ENCODE measurements around the gene PDIK1L.
A peak's percentile ranks its signal among the peaks of the same experiment; 100 is the strongest.

PDIK1L gene

GRCh38 chr1:26158271-26158907 is 46.8 kb downstream of the PDIK1L start:
- DNase-seq: no peak

DNA sequence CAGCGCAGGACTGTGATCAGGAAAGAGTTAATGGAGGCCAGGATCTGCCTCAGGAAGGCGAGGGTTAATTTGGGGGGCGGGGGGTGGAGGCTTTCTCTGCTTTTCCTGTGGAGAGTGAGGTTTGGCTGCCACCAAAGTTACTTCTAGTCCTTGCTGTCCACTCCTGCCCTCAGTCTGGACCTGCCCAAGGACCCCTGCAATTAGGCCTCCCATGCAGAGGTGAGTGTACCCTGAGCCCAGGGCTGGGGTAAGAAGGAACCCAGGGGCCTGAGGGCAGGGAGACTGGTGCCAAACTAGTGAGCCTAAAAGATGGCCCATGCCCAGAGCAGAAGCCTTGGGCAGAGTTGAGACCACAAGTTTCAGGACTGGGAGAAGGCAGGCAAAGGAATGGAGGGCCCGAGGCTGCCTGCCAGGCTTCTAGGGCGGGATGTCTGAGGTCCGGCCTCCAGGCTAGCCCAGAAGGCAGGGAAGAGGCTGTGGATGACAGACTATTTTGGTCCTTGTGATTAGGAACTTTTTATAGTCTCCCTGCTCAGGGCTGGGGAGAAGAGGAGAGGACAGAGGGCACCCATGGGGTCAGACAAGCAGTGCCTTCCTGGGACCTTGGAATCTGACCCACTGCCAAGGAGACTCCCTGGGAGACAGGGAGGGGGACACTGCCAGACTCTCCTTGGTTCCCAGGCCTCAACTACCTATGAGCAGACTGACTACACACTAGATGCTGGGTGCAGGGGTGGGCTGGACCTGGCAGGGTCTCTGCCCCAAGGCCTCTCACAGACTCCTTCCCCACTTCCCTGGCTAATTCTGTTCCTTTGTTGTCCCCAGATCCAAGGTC is 47.5 kb downstream of the PDIK1L start, which contains the start of gene FAM110D:
Gene FAM110D (plus strand): TSS at position 172 of the 835 bp plus-strand sequence. CDS start 2,213 bp downstream, outside the sequence.
- DNase-seq: no peak

DNA sequence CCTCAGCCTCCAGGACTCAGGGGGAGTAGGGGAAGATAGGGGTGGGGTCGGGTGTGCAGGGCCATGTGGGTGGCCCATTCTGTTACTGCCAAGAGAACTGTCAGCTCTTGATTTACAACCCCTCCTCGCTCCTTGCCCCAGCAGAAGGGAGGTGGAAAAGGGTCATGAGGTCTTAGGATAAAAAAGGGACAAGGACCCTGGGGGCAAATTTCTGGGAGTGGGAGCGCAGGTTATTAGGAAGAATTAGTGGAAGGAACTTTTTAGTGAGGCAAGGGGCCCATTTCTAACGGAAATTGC is 48.1 kb downstream of the PDIK1L start:
- DNase-seq: no peak

GRCh38 chr1:26160527-26161414 is 49.1 kb downstream of the PDIK1L start:
- no peak for DNase-seq

GRCh38 chr1:26161415-26162219 is 50.0 kb downstream of the PDIK1L start:
- no peak for DNase-seq

- DNase-seq: no peak
These were observed 50.6 kb downstream of the PDIK1L start for GRCh38 chr1:26162220-26162709.

DNA sequence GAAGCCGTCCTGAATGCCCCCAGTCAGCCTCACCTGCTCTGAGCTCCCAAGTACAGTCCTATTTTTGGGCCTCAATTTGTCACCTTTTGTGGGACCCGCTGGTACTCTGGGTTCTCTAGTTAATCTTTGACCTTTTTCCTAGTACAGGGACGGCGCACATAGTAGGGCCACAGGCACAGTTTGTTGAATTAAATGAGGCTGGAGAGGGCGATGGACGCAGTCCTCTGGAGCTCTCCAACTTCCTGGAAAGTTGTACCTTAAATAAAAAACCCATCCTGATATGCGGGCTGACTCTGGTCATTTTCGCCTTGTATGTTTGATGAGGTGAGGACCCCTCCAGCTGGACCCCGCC is 52.0 kb downstream of the PDIK1L start:
- DNase-seq: no peak

DNA sequence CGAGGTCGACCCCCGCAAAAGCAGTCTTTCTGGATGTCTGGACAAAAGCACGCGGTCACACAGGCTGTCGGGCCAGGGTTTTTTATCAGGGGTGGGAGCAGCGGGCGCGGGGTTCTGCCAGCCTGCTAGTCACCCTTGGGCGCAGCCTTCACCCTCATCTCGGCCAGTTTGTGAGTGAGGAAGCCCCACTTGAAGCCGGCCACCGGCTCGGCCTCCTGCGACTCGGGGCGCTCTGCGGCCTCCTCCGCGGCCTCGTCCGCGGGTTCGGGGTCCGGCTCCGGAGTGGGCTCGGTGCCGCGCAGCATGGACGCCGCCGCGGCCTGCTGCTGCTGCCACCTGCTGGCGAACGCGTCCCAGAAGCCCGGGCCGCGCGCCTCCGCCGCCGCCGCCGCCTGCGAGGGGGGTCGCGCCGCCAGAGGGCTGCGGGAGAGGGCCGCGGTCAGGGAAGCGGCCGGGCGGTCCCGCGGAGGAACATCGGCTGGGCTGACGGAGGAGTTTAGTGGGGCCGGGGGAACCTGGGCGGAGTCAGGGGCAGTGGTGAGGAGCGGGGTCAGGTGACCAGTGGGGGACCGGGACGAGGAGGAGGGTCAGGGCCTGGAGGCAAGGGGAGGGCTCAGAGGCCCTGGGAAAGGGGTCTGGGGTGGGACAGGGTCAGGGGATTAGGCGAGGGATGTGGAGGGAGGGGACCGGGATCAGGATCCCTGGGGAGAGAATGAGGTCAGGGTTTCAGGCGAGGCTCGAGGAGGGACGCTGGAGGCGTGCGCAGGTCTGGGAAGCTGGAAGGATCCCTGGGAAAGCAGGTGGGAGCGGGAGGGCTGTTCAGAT is 52.6 kb downstream of the PDIK1L start:
- no peak for DNase-seq

DNA sequence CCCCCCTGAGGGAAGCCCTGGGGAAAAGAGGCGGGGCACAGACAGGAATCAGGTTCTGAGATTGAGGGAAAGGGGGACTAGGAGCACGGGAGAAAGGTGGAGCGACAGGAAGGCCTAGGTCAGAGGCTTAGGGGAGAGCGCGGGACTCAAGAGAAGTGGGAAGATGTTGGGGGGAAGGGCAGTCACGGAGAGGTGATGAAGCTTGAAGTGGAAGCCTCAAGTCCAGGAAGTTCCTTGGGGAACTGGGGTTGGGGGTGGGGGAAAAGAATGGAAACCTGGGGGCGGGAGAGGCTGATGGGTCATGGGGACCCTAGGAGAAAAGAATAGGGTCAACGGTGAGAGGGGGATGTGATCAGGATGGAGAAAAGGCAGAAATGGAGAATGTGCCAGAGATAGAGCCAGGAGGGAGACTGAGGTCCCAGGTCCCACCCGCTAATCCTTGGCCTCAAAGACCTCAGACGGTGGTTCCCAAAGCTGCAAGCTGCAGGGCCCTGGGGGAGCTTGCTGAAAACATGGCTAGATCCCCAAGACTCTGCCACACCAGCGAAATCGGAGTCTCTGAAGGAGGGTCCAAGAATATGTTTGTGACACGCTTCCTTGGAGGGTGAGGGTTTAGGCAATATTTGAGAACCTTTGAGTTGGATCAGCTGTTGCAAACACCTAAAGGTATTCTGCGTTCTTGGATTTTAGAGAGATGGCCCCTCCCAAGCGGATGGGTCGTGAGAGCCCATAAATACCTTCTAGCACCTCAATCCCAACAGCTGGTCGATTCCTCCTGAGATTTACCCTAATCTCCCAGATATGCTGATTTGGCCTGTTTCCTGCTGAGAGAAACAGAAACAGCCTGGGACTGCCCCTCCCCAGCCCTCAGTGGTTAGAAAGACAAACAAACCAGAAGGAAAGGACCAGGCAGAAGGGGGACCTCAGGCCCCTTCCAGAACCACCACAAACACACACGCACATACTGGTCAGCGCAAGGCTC is 53.5 kb downstream of the PDIK1L start:
- DNase-seq: no peak

GRCh38 chr1:26166719-26167281 is 55.2 kb downstream of the PDIK1L start:
- no peak for DNase-seq

DNA sequence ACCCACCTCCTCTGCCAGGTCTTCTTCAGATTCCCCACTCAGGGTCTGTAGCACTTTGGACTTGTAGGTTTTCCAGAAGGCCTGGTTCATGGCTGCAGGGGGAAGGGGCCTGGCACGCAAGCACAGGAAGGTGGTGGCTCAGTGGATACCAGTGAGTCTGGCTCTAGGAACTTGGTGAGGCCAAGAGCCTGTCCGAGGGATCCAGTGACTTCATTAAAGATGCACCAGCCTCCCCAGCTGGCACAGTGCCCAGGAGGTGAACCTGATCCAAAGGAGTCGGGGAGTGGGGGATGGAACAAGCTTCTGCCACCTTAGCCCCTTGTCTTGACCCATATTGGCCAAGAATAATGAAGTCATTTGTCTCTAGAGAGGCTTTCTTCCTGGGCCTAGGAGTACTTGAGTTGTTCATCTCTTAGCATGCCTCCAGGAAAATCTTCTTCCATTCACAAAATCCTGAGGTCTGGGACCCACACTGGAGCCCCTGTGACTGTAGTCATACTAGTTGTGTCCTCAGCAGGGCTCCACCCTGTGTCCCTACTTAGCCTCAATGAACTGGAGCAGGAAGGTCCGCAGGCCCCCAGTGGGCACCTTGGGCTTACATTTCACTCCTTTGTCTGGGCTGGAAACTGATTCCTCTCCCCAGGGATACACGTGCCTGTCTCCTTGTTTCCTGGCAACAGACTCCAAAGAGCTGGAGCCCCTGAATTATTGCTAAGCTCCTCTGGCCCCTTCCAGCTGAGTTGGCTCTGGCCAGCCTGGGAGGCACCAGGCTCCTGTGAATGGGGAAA is 57.0 kb downstream of the PDIK1L start, which contains the start of gene C1orf232:
Gene C1orf232 (minus strand): TSS at position 554 of the 788 bp plus-strand sequence. CDS start 464 bp downstream, at position 90.
- DNase-seq: peak; percentile 31

DNA sequence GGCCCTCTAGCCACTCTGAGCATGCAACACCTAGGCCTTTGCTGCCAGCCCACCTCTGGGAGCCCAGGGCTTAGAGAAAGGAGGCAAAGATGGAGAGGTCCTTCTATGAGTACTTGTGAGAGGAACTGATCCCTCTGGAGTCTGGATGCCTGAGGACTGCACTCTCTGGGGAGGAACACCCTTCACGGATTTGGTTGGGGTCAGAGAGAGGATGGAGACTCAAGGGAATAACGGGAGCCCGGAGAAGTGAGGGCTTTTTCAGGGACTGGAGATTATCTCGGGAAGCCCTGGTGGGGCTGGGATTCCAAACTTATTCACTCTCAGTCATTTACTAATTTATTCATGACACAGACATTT is 57.6 kb downstream of the PDIK1L start:
- no peak for DNase-seq

DNA sequence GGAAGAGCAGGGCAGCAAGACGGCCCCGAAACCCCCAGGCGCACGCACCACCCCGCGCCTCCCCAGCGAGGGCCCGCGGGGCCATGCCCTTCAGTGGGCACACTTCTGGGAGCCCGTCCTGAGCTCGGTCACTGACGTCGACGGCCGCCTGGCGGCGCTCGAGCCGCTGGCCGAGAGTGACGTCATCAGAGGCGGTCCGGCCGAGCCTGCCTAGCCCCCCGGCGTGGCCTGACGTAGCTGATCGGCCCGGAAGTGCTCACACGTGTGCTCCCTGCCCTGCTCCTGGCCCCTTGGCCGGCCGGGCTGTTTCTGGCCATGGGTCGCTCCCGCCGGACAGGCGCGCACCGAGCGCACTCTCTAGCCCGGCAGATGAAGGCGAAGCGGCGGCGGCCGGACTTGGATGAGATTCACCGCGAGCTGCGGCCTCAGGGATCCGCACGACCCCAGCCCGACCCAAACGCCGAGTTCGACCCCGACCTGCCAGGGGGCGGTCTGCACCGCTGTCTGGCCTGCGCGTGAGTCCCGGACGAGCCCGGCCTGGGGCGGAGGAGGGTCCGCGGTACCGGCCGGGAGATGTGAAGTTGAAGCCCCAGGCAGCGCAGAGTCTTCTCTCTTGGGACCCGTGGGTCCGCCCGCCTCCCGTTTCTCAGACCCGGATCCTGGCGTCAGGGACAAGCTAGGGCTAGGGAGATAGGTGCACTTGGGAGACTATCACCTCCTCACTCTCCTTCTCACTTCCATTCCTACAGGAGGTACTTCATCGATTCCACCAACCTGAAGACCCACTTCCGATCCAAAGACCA is 58.2 kb downstream of the PDIK1L start, which contains the start of gene ZNF593:
Gene ZNF593 (plus strand): TSS at position 240 of the 803 bp plus-strand sequence. CDS start 76 bp downstream, at position 316.
- DNase-seq: peak; percentile 53

DNA sequence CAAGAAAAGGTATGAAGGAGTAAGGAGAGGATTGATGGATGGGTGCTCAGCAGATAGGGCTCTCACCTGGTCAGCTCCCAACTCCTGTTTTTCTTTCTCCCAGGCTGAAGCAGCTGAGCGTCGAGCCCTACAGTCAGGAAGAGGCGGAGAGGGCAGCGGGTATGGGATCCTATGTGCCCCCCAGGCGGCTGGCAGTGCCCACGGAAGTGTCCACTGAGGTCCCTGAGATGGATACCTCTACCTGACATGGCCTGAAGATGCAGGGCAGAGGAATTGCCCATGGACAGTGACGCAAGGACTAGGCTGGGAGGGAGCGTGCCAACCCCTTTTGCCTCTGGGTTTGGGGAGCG is 58.8 kb downstream of the PDIK1L start:
- no peak for DNase-seq

GRCh38 chr1:26171084-26172072 is 59.8 kb downstream of the PDIK1L start, which contains the start of gene ZNF593OS:
Gene ZNF593OS (minus strand): TSS chr1:26171832. CDS start chr1:26171661, 171 bp downstream.
- DNase-seq: no peak
